NOMO-1 treated with dmso at 0.1 percent for 144 hours (cell line): Measurements from ENCODE around the gene PGAP3.
"Not testable (repeated sequence)": the region's sequence is repeated elsewhere in the genome, so short reads cannot be mapped to it uniquely, and the experiment has no call there.

ENCODE experiments used
- DNase-seq: peaks from one replicate; lab custom pipeline; 2025; ENCODE audit not compliant: unreplicated experiment; lab: John Stamatoyannopoulos, UW

Gene PGAP3

GRCh38 chr17:39715375-39716072, 27.7 kb upstream of the PGAP3 start:
- no peak for DNase-seq

GRCh38 chr17:39714234-39714633, 26.4 kb upstream of the PGAP3 start:
- DNase-seq: no peak

- no peak for DNase-seq
These were observed 24.0 kb upstream of the PGAP3 start for GRCh38 chr17:39711851-39712250.

- not testable (repeated sequence) for DNase-seq
These were observed 23.2 kb upstream of the PGAP3 start for GRCh38 chr17:39711071-39711470.

- DNase-seq: no peak
These were observed 22.4 kb upstream of the PGAP3 start for GRCh38 chr17:39709998-39710964.

GRCh38 chr17:39709319-39709997, 21.6 kb upstream of the PGAP3 start:
- DNase-seq: no peak

- DNase-seq: no peak
These were observed 19.1 kb upstream of the PGAP3 start for GRCh38 chr17:39706921-39707337.

GRCh38 chr17:39706383-39706782, 18.5 kb upstream of the PGAP3 start:
- no peak for DNase-seq

GRCh38 chr17:39705786-39706348, 18.0 kb upstream of the PGAP3 start:
- DNase-seq: no peak

- DNase-seq: no peak
These were observed 17.1 kb upstream of the PGAP3 start for GRCh38 chr17:39704821-39705551.

GRCh38 chr17:39703913-39704312, 16.1 kb upstream of the PGAP3 start:
- no peak for DNase-seq

GRCh38 chr17:39702901-39703893, 15.3 kb upstream of the PGAP3 start:
- DNase-seq: no peak

- DNase-seq: no peak
These were observed 14.0 kb upstream of the PGAP3 start for GRCh38 chr17:39701784-39702422.

GRCh38 chr17:39701012-39701783, 13.3 kb upstream of the PGAP3 start:
- no peak for DNase-seq

GRCh38 chr17:39700148-39700987, 12.5 kb upstream of the PGAP3 start:
- DNase-seq: no peak

GRCh38 chr17:39699818-39700147, 11.9 kb upstream of the PGAP3 start, which contains the start of gene ERBB2:
ERBB2 (plus strand) TSS chr17:39700064; CDS start chr17:39700239, 175 bp downstream.
- DNase-seq: no peak

GRCh38 chr17:39699157-39699817, 11.4 kb upstream of the PGAP3 start:
- DNase-seq: not testable (repeated sequence)
